CD4-positive, alpha-beta T cell treated with Interleukin-1 beta for 1 hour (primary cell): Measurements from ENCODE around the gene EIPR1.

Source experiments
- DNase-seq, 2 donors: peaks; one replicate each; pipeline ENCODE4 v3.0.0-alpha.2; 2020 to 2022

EIPR1 gene

GRCh38 chr2:3355951-3356569 is 21.6 kb downstream of the EIPR1 start:
- DNase-seq, result no peak

GRCh38 chr2:3354986-3355385 is 22.6 kb downstream of the EIPR1 start:
- DNase-seq, result no peak

- DNase-seq, result no peak
Measured at GRCh38 chr2:3349211-3349693, 28.4 kb downstream of the EIPR1 start.

GRCh38 chr2:3348767-3349166 is 28.9 kb downstream of the EIPR1 start:
- DNase-seq, result no peak

GRCh38 chr2:3345621-3346020 is 32.0 kb downstream of the EIPR1 start:
- no peak for DNase-seq

GRCh38 chr2:3344897-3345296 is 32.7 kb downstream of the EIPR1 start:
- no peak for DNase-seq

GRCh38 chr2:3343012-3343411 is 34.6 kb downstream of the EIPR1 start:
- DNase-seq, result no peak

- DNase-seq, result no peak
Measured at GRCh38 chr2:3342324-3342723, 35.3 kb downstream of the EIPR1 start.

- DNase-seq, result no peak
Measured at GRCh38 chr2:3341336-3341735, 36.3 kb downstream of the EIPR1 start.

GRCh38 chr2:3340144-3340543 is 37.5 kb downstream of the EIPR1 start:
- no peak for DNase-seq

GRCh38 chr2:3338340-3338739 is 39.3 kb downstream of the EIPR1 start:
- DNase-seq, result no peak

- DNase-seq, result no peak
Measured at GRCh38 chr2:3336844-3337243, 40.8 kb downstream of the EIPR1 start.

GRCh38 chr2:3334392-3335345 is 42.9 kb downstream of the EIPR1 start:
- no peak for DNase-seq

GRCh38 chr2:3332133-3332532 is 45.5 kb downstream of the EIPR1 start:
- DNase-seq, result no peak

- DNase-seq, result no peak
Measured at GRCh38 chr2:3329491-3329890, 48.1 kb downstream of the EIPR1 start.

GRCh38 chr2:3326871-3327270 is 50.7 kb downstream of the EIPR1 start:
- DNase-seq, result no peak

GRCh38 chr2:3326182-3326537 is 51.5 kb downstream of the EIPR1 start:
- DNase-seq, result no peak

- no peak for DNase-seq
Measured at GRCh38 chr2:3325458-3326181, 52.0 kb downstream of the EIPR1 start.

- no peak for DNase-seq
Measured at GRCh38 chr2:3324404-3325281, 53.0 kb downstream of the EIPR1 start.

GRCh38 chr2:3324036-3324386 is 53.6 kb downstream of the EIPR1 start:
- DNase-seq, result no peak

GRCh38 chr2:3323360-3324035 is 54.1 kb downstream of the EIPR1 start:
- no peak for DNase-seq
